Sigmoid colon (tissue), 7 donors: ENCODE data around the gene ZNF322. TPM values are rescaled to one million over a fixed set of nuclear protein-coding genes. Genes with fewer than 3 reads are reported as not detected.

Experiments used
- DNase-seq: peaks from one replicate; pipeline ENCODE4 v3.0.0-alpha.2; 2019
- H3K27ac ChIP-seq, 4 donors: fragments of 200-600 bp; sonication (generic); one replicate each; pipeline ENCODE4 v1.5.1; 2016 to 2019; ENCODE audit warnings: mild to moderate bottlenecking in 1 of 4
- H3K27me3 ChIP-seq, 3 donors: fragments of 200-600 bp; sonication (generic); one replicate each; pipeline ENCODE4 v1.5.1; 2019; ENCODE audit warnings: mild to moderate bottlenecking in 1 of 3
- H3K36me3 ChIP-seq, 4 donors: fragments of 200-600 bp; sonication (generic); one replicate each; pipeline ENCODE4 v1.5.1; 2016 to 2019
- H3K4me1 ChIP-seq, 4 donors: fragments of 200-600 bp; sonication (generic); one replicate each; pipeline ENCODE4 v1.5.1; 2017 to 2019
- H3K4me3 ChIP-seq, 4 donors: fragments of 200-600 bp; sonication (generic); one replicate each; pipeline ENCODE4 v1.5.1; 2017 to 2019; ENCODE audit warnings: mild to moderate bottlenecking in 2 of 4, moderate library complexity in 1 of 4
- H3K9me3 ChIP-seq, 4 donors: fragments of 200-600 bp in 3 of 4; sonication (generic) in 3 of 4; one replicate each; pipeline versions ENCODE4 v1.5.1 to v1.6.1; 2013 to 2019
- CTCF ChIP-seq, 4 experiments: fragments of 450-650 bp in 3 of 4; fragments of 200-600 bp in 1 of 4; IDR thresholded peaks; one replicate each; pipeline ENCODE4 v1.5.1; 2016 to 2019; ENCODE audit warnings: antibody characterized with exemption in 4 of 4, mild to moderate bottlenecking in 3 of 4, moderate library complexity in 2 of 4
- EP300 ChIP-seq, 4 donors: sonication (generic); formaldehyde crosslinking; IDR thresholded peaks; one replicate each; pipeline ENCODE4 v1.6.1; 2017; ENCODE audit warnings: antibody characterized with exemption in 4 of 4
- POLR2A ChIP-seq, 2 donors: fragments of 450-650 bp; IDR thresholded peaks; one replicate each; pipeline ENCODE4 v1.6.1; 2016; ENCODE audit warnings: antibody characterized with exemption in 2 of 2, mild to moderate bottlenecking in 2 of 2, moderate library complexity in 2 of 2
- POLR2AphosphoS5 ChIP-seq, 4 donors: sonication (generic); formaldehyde crosslinking; IDR thresholded peaks; one replicate each; pipeline ENCODE4 v1.6.1; 2017; ENCODE audit warnings: antibody characterized with exemption in 4 of 4
- WGBS, 2 donors: extraction: QIAGEN DNeasy Blood & Tissue Kit; methylation state at CpG; one replicate each; pipeline ENCODE4 v1.1.7; 2013; 5-methylcytosine and 5-hydroxymethylcytosine counted together
- intact Hi-C: fragments of 100-400 bp; cut with DNase I; formaldehyde crosslinking; loops from one replicate; pipeline ENCODE4 v1.15.1; 2023
- polyA plus RNA-seq, 3 donors: library from polyadenylated mRNA; stranded (reverse); fragments of 200-250 nt; gene quantifications; one replicate each; pipeline ENCODE4 v1.2.3, GENCODE V29; 2013
- total RNA-seq, 4 donors: library from RNA; depleted of rRNA; stranded (reverse); fragments of >200 nt; gene quantifications; one replicate each; pipeline ENCODE4 v1.1.0, GENCODE V29; 2016
- donor health status: healthy with polysubstance abuse.
- donor health status: Bipolar disorder and iron deficiency.
- donor health status: healthy.

ZNF322 gene
- total and polyA plus RNA-seq, 7 donors: 6.5 to 21.8 (median 15.6) TPM

- Histone ChIP-seq H3K4me1 (peaks cover 0 to 25% (median 13%) of the 10 kb centered on the region in 4 donors), H3K27me3 (peaks cover 7 to 25% (median 20%) of the 10 kb centered on the region in 3 donors), H3K9me3 (no peaks in the 10 kb centered on the region), H3K4me3 (peak overlapping the region; percentile 51 to 93 (median 84)), H3K36me3 (peaks cover 0 to 24% (median 9%) of the 10 kb centered on the region in 4 donors), H3K27ac (peak overlapping the region; percentile 84 to 93 (median 88))
- TF ChIP-seq POLR2A (IDR thresholded peaks at IDR 0.05) (no peak), CTCF (IDR thresholded peaks at IDR 0.05) (no peak), EP300 (IDR thresholded peaks at IDR 0.05) (no peak), POLR2AphosphoS5 (IDR thresholded peaks at IDR 0.05) (no peak)
- DNase-seq: no peak
- WGBS, 2 donors: 3 to 4% methylated on average over 10 of the region's 10 CpGs
- intact Hi-C loops: loop anchor here (2.0 to 5.0 kb wide), 4 partner anchors 60 to 1210 kb away; partner anchors contain the start of genes HMGN4 and ZNF322
These were observed 62.2 kb downstream of the ZNF322 start for GRCh38 chr6:26597389-26597766.

GRCh38 chr6:26596579-26597388 lies 62.8 kb downstream of the ZNF322 start, which contains the start of gene ABT1:
TSS of gene ABT1 (plus strand) at chr6:26596953. CDS start at chr6:26596983, 30 bp downstream.
- Histone ChIP-seq H3K4me1 (peaks cover 0 to 25% (median 13%) of the 10 kb centered on the region in 4 donors), H3K27me3 (peaks cover 12 to 31% (median 26%) of the 10 kb centered on the region in 3 donors), H3K9me3 (no peaks in the 10 kb centered on the region), H3K27ac (peak within 1 kb of the TSS; percentile 84 to 93 (median 88)), H3K36me3 (peaks cover 0 to 24% (median 9%) of the 10 kb centered on the region in 4 donors), H3K4me3 (peak within 1 kb of the TSS; percentile 51 to 93 (median 84))
- WGBS, 2 donors: 0% methylated on average over 51 of the region's 51 CpGs
- DNase-seq: peak; percentile 99
- no peak for TF ChIP-seq CTCF (IDR thresholded peaks at IDR 0.05)
- no peak for TF ChIP-seq EP300 (IDR thresholded peaks at IDR 0.05)
- TF ChIP-seq POLR2AphosphoS5 (IDR thresholded peaks at IDR 0.05): peak; percentile 91 to 98 (median 92)
- TF ChIP-seq POLR2A (IDR thresholded peaks at IDR 0.05): peak; percentile 48 to 88
- intact Hi-C loops: loop anchor here (2.0 to 5.0 kb wide), 4 partner anchors 59 to 1211 kb away; partner anchors contain the start of genes HMGN4 and ZNF322

GRCh38 chr6:26595669-26596269 lies 63.8 kb downstream of the ZNF322 start:
- peaks cover 0 to 24% (median 9%) of the 10 kb centered on the region in 4 donors for H3K36me3 ChIP-seq
- H3K4me3 ChIP-seq: peak overlapping the region; percentile 14 to 93 (median 84)
- 0 to 1% methylated on average over 39 of the region's 39 CpGs for WGBS, 2 donors
- intact Hi-C loops: loop anchor here (1.0 to 5.0 kb wide), 6 partner anchors 23 to 1212 kb away; partner anchors contain the start of genes HMGN4 and ZNF322
- H3K4me1 ChIP-seq: peaks cover 0 to 25% (median 13%) of the 10 kb centered on the region in 4 donors
- DNase-seq: peak; percentile 95
- peaks cover 13 to 39% (median 28%) of the 10 kb centered on the region in 3 donors for H3K27me3 ChIP-seq
- H3K9me3 ChIP-seq: no peaks in the 10 kb centered on the region
- peak overlapping the region; percentile 84 to 93 (median 88) for H3K27ac ChIP-seq
- peak in 3 of 4 donors; percentile 21 to 43 (median 24) for TF ChIP-seq POLR2AphosphoS5 (IDR thresholded peaks at IDR 0.05)
- peak; percentile 87 to 96 (median 94) for TF ChIP-seq CTCF (IDR thresholded peaks at IDR 0.05)
- TF ChIP-seq EP300 (IDR thresholded peaks at IDR 0.05): no peak

- H3K27ac ChIP-seq: peak overlapping the region; percentile 84 to 93 (median 88)
- TF ChIP-seq CTCF (IDR thresholded peaks at IDR 0.05) (no peak), POLR2A (IDR thresholded peaks at IDR 0.05) (no peak), EP300 (IDR thresholded peaks at IDR 0.05) (no peak), POLR2AphosphoS5 (IDR thresholded peaks at IDR 0.05) (no peak)
- intact Hi-C loops: loop anchor here (1.0 to 5.0 kb wide), 5 partner anchors 23 to 1212 kb away; partner anchors contain the start of gene HMGN4
- DNase-seq: no peak
- H3K27me3 ChIP-seq: peaks cover 13 to 41% (median 28%) of the 10 kb centered on the region in 3 donors
- WGBS, 2 donors: 27 to 40% methylated on average over 23 of the region's 23 CpGs
- H3K36me3 ChIP-seq: peaks cover 0 to 21% (median 9%) of the 10 kb centered on the region in 4 donors
- peaks cover 0 to 25% (median 13%) of the 10 kb centered on the region in 4 donors for H3K4me1 ChIP-seq
- H3K4me3 ChIP-seq: peak overlapping the region; percentile 14 to 93 (median 84)
- no peaks in the 10 kb centered on the region for H3K9me3 ChIP-seq
These were observed 64.6 kb downstream of the ZNF322 start for GRCh38 chr6:26594730-26595632.
